GM13976 (cell line): ENCODE measurements around the gene TSGA10.
A peak's percentile ranks its signal among the peaks of the same experiment; 100 is the strongest.
"Not testable (repeated sequence)": the region's sequence is repeated elsewhere in the genome, so short reads cannot be mapped to it uniquely, and the experiment has no call there.

Experiments
- DNase-seq: peaks from one replicate; pipeline ENCODE4 v3.0.0; 2012; ENCODE audit warnings: low spot score
- CTCF ChIP-seq: IDR thresholded peaks from 2 replicates; pipeline ENCODE4 v1.5.1; 2012; ENCODE audit warnings: borderline replicate concordance, mild to moderate bottlenecking; ENCODE audit not compliant: insufficient read depth; ENCODE audit errors: extremely low read depth, missing control alignments, control extremely low read depth
- in situ Hi-C: fragments of 300-500 bp; cut with MboI; formaldehyde crosslinking; loops from one replicate; pipeline ENCODE4 v1.12.0; 2022; ENCODE audit warnings: low sequenced_read_pairs, mixed read lengths, inconsistent platforms; ENCODE audit not compliant: unreplicated experiment

The TSGA10 gene

GRCh38 chr2:99079226-99079625 is 75.5 kb downstream of the TSGA10 start:
- in situ Hi-C loops: loop anchor here (25.0 kb wide), 1 partner anchor 408 kb away; the partner anchor contains the start of gene REV1
- no peak for TF ChIP-seq CTCF
- no peak for DNase-seq

- in situ Hi-C loops: no loop called here
- no peak for TF ChIP-seq CTCF
These were observed 82.2 kb downstream of the TSGA10 start for GRCh38 chr2:99072551-99072950.

GRCh38 chr2:99067871-99068625 is 86.7 kb downstream of the TSGA10 start:
- in situ Hi-C loops: loop anchor here (10.0 kb wide), 1 partner anchor 413 kb away; no protein-coding TSS in a partner anchor

More at GRCh38 chr2:99072551-99072950, 82.2 kb downstream of the TSGA10 start:
- DNase-seq: no peak

GRCh38 chr2:99066075-99066958 is 88.4 kb downstream of the TSGA10 start:
- peak; percentile 55 for DNase-seq
- TF ChIP-seq CTCF: peak; percentile 44
- in situ Hi-C loops: loop anchor here (10.0 kb wide), 1 partner anchor 412 kb away; no protein-coding TSS in a partner anchor

More at GRCh38 chr2:99067871-99068625, 86.7 kb downstream of the TSGA10 start:
- no peak for TF ChIP-seq CTCF
- DNase-seq: no peak

GRCh38 chr2:99049187-99049586 is 105.6 kb downstream of the TSGA10 start:
- in situ Hi-C loops: loop anchor here (25.0 kb wide), 1 partner anchor 637 kb away; no protein-coding TSS in a partner anchor

GRCh38 chr2:99040736-99041300 is 113.9 kb downstream of the TSGA10 start:
- not testable (repeated sequence) for DNase-seq
- in situ Hi-C loops: loop anchor here (25.0 kb wide), 1 partner anchor 629 kb away; no protein-coding TSS in a partner anchor

More at GRCh38 chr2:99049187-99049586, 105.6 kb downstream of the TSGA10 start:
- DNase-seq: not testable (repeated sequence)

GRCh38 chr2:99035920-99036319 is 118.8 kb downstream of the TSGA10 start:
- in situ Hi-C loops: loop anchor here (25.0 kb wide), 1 partner anchor 624 kb away; no protein-coding TSS in a partner anchor
- DNase-seq: no peak
- no peak for TF ChIP-seq CTCF
